Measurements from ENCODE around the gene RER1.

The RER1 gene

DNA sequence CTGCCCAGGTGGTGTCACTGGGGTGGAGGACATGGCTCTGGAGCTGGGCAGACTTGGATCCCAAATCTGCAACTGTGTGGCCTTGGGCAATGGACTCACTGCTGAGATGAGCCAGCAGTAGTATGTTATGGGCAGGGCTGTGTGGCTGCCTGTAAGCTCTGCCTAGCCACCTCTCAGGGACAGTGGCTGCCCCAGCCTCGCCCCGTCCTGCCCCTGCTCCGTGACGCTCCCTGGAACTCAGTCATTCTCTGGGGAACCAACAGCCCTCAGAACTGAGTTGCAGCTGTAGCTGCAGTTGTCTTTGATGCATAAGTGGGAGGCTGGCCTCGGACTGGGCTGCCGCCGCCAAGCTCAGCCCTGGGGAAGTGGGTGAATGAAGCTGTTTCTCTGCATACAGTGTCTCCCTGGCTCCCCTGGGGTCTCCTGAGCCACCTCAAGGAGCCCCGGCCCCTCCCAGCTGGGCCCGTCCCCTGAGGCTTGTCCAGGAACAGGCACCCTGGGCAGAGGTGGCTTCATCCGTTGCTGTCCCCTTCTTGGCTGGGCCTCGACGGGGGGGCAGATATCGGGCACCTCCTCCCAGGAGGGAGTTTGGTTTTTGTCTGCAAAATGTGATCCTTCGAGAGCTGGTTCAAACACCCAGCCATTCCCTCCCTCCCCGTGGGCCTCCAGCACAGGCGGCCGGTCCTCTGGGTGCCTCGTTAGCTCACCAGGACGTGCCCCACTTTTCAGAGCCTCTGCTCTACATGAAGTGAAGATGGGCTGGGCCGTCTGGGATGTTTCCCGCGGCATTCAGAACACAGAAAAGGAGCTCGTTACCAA lies 58.2 kb downstream of the RER1 start:
- no peak for DNase-seq

DNA sequence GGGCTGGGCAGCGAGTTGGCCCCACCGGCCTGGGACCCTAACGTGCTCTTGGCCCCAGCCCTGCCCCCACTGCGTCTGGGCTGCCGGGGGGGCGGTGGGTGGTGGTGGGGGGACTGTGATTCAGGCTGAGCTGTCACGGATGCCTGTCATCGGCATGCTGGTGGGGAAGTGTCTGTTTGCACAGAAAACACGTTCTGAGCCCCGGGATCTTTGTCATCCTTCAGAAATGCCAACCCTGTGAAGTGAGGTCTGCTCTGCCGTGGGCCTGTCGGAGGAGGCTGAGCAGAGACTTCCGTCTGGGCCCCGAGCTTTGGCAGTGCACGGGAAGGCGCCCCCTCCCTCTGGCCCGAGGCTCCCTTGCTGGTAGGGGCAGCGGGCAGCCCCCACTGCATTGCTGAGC lies 60.1 kb downstream of the RER1 start:
- DNase-seq, result peak; percentile 22

DNA sequence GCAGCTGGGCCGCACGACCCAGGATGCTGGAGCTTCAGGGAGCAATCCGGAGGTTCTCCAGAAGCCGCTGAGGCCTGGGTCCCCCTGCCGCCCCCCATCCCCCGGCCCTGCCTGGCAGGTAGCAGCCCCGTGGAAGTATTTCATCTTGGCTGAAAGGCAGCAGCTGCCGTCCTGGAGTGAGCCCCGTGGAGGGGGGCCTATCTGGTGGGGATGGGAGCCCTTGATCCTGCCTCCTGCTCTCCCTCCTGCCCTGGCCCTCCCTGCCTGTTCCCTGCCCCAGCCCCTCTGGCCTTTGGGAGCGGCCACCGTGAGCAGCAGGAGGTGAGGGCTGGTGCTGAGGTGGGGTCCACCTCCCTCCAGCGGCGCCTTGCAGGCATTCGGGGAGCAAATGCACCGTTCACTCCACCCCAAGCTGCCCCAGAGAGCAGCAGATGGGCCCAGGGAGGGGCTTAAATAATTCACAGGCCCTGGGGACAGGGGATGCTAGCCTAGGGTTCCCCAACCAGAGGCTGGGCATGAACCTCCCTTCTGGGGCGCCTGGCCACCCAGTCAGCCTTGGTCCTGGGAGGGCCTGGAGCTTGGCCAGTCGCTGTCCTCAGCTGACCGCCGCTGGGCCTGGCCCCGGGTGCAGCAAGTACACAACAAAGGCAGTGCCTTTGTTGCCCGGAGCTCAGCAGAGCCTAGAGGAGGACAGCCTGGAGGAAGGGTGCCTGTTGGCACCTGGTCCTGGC lies 60.7 kb downstream of the RER1 start:
- DNase-seq, result peak; percentile 87

DNA sequence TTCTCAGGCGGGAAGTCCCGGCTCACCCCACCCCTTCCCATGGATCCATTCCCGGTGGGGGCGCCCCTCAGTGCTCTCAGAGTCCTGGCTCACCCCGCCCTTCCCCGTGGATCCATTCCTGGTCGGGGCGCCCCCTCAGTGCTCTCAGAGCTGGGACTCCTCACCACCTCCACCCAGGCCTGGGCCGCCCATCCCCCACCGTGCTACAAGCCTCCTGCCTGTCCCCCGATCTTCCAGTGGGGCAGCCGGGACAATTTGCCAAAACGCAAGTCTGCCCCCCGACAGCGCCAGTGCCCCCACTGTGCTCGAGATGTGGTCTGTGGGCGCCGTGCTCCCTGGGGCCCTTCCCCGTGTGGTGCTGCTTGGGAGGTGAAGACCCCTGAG lies 61.3 kb downstream of the RER1 start:
- no peak for DNase-seq

DNA sequence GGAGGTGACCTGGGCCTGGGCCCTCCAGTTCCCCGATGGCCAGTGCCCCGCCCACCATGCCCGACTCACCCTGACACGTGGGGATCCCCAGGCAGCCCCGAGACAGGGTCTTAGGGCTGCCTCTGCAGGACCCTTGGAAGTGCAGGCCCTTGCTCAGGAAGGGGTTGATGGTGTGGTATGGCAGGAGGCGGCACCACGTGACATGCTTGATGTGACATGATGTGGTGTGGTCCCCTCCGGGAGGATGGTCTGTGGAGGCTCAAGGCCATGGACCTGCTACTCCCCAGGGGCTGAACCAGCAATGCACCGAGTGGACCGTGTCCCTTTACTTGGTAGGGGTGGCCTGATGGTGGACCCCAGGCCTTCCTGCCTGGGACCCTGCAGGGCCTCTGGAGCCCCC lies 62.6 kb downstream of the RER1 start:
- DNase-seq, result no peak
